ENCODE data around the gene OPTC.
A peak's percentile ranks its signal among the peaks of the same experiment; 100 is the strongest.

OPTC gene

DNA sequence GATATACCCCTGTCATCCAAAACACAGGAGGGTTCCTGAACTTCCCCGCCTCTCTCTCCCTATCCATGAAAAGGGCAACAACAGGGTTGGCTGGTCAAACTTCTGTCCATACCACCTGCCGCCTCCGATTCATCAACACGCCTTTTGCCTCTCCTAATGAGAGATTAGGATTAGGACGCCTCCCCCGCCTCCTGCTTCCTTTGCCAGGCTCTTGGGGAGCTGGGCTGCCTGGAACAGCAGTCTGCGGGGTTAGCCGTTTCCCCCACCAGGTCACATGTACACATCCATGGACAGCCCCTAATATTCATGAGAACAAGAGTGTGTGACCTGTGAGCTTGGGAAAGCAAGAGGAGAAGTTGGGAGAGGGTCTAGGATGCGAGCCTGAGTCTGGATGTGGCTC lies 2.3 kb upstream of the OPTC start:
- no peak for DNase-seq (ENCODE audit: low spot score)

DNA sequence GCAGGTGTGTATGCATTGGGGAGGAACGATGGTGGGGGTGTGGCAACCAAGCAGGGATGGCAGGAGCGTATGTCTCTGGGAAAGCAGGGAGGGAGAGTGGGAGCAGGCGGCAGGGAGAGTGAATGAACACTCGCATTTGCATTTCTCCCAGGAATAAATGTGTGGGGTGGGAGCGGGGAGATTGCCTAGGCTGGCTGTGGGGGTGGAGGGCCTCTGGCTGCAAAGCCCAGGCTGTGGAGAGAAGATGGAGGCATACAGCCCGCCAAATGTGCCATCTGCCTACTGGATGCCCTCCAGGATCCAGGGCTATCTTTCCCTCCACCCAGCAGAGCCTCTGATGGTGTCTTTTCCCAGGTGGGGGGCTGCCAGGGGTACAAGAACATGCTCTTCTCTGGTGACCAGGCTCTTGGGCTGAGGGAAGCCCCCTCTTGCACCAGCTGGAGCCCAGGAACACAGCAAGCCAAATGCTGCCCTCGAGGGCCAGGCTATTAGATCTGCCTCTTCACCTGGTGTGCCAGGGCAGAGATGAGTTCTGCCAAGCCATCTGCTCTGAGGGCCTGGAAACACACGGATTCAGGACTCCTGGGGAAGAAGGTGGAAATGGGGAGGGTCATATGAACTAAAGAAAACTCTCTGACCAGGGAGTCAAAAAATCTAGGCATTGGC lies 1.7 kb upstream of the OPTC start:
- DNase-seq (ENCODE audit: low spot score) = peak; percentile 50

DNA sequence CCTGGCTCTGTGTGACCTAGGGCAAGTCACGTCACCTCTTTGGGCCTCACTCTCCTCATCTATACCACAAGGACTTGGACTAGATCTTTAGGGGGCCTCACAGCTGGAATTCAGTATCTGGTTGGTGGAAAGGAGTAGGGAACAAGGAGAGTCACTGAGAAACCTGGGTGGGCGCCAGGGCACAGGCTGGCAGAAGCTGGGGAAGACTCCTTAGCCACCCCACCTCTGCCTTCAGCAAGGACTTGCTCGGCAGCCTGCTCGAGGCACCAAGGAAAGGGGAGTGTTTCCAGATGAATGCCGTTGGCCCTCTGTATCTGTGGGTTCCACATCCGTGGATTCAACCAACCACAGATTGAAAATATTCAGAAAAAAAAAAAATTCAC lies 1.2 kb upstream of the OPTC start:
- DNase-seq (ENCODE audit: low spot score) = no peak

DNA sequence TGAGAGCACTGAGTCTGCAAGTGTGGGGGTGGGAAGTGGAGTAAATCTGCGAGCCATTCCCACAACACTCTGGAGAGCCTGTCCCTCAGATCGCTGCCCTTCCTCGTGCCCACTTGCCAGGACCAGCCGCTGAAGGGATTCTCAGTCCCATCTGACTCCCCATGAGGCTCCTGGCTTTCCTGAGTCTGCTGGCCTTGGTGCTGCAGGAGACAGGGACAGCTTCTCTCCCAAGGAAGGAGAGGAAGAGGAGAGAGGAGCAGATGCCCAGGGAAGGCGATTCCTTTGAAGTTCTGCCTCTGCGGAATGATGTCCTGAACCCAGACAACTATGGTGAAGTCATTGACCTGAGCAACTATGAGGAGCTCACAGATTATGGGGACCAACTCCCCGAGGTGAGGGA lies 1.9 kb downstream of the OPTC start:
- no peak for DNase-seq (ENCODE audit: low spot score)

DNA sequence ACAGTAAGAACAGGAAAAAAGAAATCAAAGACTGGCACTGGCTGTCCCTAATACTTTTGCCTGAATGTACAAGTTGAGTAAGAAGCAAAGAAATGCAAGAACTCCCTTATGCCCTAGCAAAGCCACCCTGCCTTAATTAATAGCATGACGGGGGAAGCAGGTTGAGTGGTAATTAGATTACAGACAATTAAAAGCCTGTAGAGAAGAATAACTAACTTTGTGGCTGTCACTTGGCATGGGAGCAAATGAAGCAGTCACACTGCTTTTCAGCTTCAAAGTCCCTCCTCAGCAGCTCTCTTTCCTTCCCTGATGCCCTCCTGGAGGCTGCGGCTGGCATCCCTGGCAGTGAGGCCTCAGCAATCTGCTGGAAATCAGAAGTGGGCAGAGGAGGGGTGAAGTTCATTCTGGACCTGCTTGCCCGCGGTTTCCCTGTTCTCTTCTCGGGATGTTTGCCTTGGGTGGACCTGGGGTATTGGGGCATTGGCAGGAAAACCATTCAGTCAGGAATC lies 3.4 kb downstream of the OPTC start:
- DNase-seq (ENCODE audit: low spot score) = no peak

DNA sequence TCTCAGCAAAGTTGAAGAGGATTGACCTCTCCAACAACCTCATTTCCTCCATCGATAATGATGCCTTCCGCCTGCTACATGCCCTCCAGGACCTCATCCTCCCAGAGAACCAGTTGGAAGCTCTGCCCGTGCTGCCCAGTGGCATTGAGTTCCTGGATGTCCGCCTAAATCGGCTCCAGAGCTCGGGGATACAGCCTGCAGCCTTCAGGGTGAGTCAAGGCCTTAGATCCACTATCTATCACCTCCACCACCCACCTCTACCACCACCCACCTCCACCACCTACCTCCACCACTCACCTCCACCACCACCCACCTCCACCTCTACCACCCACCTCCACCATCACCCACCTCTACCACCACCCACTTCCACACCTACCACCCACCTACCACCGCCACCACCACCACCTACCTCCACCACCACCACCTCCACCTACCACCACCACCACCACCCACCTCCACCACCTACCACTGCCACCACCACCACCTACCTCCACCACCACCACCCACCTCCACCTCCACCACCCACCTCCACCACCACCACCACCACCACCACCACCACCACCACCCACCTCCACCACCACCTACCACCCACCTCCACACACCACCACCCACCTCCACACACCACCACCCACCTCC lies 5.8 kb downstream of the OPTC start:
- DNase-seq (ENCODE audit: low spot score) = no peak

DNA sequence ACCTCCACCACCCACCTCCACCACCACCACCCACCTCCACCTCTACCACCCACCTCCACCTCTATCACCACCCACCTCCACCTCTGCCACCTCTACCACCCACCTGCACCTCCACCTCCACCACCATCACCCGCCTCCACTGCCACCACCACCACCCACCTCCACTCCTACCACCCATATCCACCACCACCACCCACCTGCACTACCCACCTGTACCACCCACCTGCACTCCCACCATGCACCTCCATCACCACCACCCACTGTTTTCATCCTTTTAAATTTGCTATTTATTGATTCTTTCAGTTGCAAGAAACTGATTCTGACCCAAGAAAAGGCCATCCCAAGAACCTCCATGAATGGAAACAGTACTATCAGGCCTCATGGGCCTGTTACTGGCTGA lies 6.3 kb downstream of the OPTC start:
- no peak for DNase-seq (ENCODE audit: low spot score)

DNA sequence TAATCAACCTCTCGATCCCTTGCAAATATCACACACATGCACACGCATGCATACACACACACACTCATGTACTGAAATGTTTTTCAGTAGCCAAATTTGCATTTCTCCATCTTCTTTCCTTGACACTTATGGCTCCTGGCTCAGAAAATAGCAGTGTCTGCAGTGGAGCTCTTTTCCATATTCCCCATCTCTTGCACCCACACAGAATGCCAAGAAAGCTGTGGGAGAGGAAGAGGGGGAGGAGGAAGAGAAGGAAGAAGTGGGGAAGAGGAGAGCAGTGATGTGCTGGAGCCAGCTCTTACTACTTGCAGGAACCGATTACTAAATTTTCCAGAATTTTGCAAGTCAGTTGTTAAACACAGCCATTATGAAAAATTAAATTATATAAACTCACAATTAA lies 9.9 kb downstream of the OPTC start:
- DNase-seq (ENCODE audit: low spot score) = no peak

DNA sequence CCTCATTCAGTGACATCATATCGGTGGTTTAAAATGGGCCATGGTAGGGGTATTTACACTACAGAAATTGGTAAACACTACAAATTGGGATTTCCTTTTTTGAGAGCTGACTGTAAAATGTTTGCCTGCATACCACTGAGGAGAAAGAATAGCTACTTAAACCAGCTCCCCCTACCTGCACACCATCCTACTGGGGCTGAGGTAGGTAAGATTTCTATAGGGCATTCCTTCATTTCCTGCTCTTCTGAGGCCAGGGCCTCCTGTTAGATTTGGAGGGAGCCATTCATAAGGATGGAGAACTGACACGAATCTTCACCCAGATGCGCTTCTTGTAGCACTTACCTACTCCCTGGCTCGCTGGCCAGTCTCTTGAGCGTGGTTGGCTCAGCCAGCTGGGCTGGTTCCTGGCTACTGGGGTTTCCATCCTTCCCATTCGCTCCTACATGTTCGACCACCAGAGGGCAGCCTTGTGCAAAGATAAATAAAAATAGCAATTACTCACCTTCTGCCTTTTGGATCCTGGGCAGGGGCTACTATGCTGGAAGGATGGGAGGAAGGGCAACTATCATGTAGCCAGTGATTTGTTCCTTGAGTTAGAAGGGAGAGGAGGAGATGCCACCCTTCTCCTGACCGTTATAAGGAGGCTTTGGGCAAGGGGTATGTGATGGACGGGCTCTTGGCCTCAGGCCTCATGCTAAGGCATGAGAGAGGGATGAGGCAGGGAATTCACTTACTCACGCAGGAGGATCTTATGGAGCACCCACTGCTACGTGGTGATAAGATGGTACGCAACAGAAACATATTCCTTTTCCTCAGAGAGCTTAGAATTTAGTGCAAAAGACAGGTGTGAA lies 10.7 kb downstream of the OPTC start:
- DNase-seq (ENCODE audit: low spot score) = peak; percentile 88

DNA sequence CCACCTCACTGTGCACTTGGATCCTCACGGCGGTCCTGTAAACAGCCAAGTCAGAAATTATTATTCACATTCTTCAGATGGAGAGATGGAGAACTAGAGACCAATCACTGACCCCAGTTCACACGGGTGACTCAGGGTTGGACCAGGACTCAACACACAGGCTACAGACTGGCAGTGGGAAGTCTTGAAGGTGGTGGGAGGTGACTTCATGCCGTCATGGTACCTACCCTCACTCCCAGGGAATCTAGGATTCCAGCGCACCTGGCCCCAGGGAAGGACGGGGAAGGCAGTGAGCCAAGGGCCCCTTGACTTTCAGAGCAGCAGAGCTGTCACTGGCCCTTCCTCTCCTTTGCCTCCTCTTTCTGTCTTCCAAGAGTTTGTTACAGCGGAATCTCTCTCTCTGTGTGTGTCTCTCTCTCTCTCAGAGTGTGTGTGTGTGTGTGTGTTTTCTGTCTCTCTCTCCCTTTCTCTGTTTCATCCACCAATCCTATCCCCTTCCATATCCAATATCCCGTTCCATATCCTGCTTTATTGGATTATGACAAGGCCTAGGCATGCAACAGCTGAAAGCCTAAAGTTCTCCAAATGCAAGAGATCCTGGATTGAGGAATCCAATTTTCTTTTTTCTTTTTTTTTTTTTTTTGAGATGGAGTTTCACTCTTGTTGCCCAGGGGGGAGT lies 11.7 kb downstream of the OPTC start:
- DNase-seq (ENCODE audit: low spot score) = no peak

DNA sequence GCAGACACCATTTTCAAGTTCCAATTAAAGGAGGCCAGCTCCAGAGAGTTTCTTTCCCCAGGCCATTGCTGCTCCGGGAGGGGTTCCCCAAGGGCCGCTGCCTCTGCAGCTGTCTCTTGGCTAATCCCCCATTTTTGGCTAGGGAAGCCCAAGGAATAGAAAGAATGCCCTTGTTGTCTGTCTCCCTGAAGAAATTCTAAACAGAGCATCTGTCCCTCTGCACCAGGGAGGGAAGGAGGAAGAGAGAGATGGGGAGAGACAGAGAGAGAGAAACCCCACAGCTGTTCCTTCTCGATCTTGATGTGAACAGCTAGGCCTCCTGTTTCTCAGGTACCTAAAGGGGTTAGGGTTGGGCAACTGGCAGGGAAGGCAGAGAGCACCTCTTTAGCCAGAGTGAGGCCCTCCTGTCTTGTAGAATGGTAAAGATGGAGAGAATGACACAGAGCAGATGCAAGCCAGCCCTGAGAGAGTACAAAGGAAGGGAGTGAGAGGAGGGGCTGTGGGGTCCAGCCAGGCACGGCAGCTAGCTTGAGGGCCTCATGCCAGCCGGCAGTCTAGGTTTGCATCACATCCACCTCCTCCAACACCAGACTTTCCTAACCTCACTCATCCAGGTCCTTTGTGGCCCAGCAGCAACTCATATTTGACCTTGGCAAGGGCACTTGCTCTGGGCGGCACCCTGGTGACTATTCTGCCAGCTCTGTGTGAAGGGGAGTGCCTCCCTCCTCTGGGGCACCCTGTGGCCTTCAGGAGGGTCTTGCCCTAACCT lies 13.1 kb downstream of the OPTC start:
- DNase-seq (ENCODE audit: low spot score) = no peak

DNA sequence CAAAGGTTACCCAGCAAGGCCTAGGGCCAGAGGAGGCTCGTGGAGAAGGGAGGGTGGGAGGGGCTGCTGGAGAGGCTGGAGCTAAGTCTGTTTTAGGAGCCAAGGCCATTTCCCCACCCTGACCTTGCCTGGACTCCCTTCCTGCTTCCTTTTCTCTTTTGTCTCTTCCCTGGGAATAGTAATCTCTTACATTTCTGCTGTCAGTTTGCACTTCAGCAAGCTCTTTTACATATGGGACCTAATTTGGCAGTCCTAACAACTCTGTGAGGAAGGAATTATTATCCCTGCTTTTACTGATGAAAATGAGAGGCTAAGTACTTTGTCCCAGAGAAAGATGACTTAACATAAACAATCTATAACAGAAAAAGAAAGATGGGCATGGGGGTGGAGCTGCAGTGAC lies 13.8 kb downstream of the OPTC start:
- DNase-seq (ENCODE audit: low spot score) = no peak

DNA sequence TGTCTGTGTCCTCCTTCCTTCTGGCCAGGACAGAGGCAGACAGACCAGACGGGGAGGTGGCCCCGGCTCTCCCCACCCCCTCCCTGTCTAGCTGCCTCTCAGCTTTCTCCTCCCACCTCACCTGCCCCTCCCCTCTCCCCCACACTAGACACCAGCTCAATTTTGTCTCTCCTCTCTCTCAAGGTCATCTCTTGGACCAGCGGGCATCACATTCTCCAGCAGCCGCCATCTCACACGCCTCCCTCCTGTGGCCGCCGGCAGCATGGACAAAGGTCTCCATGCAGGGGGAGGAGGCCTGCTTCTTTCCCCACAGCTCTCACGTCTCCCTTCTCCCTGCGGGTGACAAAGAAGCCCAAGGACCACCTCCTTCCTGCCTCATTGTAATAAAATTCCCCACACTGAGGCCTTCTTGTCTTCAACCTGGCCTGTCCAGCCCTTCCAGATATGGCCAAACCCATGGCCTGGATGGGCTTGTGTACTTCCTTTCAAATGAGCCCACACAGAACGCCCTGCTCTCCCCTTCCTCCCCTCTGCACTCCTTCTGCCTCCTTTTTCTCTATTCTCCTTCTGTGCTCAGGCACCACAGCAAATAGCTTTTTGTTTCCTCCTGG lies 14.6 kb downstream of the OPTC start:
- DNase-seq (ENCODE audit: low spot score) = no peak

DNA sequence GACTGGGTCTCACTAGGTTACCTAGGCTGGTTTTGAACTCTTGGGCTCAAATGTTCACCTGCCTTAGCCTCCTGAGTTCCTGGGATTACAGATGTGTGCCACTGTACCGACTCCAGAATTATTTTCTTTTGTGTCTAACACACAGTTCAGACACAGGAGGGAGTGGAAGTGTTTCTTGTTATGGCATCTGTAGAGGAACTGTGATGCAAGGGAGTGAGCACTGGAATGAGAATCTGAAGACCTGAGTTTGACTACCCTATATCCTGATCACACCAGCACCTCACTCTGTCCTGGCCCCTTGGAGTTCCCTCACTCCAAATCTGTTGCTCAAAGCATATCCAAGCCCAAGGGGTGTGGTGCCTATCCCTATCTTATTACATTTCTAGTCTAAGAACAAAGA lies 15.2 kb downstream of the OPTC start:
- no peak for DNase-seq (ENCODE audit: low spot score)

DNA sequence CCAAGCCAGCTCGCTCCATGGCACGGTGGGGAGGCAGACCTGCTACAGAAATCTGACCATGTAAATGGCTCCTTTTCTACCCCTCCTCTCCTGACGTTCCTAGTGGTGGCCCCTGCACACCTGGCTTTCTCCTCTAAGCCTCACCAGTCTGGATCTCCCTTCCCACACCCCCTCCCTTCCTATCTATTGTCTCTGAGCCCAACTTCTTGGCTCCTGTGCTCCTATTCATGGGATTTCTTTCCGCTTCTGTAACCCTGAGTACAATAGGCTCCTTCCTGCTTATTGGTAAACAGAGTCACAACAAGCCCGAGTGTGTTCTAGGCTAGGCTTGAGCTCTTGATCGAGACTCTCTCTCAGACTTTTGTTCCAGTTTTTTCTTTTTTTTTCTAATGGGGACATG lies 17.6 kb downstream of the OPTC start:
- DNase-seq (ENCODE audit: low spot score) = no peak

DNA sequence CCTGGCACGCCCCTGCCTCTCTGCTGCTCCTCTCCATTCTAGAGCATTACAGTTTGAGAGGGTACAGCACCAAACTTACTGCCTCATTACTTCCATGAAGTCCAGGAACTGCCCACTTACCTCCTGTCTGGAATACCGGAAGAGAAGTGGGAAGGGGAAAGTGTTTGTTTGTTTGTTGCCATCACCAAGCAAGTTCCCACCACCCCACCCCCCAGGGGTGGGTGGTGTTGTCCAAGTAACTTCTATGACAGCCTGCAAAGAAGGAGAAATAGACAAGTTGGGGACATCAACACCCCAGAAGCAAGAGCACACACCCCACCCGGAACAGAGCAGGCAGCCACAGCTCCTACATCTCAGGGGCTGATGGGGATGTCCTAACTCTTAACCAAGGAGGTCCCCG lies 18.0 kb downstream of the OPTC start:
- DNase-seq (ENCODE audit: low spot score) = no peak

DNA sequence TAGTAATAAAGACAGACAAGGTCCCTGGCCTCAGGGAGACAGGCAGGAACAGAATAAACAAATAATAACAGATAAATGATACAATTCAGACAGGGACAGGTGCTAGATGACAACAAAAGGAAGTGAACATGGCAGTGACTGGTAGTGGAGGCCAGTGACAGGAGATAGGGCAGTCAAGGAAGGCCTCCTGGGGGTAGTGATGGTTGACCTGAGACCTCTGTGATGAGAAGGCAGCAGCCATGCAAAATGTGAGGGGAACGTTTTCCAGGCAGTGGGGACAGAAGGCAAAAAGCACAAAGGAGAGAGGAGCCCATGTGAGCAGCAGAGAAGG lies 18.5 kb downstream of the OPTC start:
- no peak for DNase-seq (ENCODE audit: low spot score)

DNA sequence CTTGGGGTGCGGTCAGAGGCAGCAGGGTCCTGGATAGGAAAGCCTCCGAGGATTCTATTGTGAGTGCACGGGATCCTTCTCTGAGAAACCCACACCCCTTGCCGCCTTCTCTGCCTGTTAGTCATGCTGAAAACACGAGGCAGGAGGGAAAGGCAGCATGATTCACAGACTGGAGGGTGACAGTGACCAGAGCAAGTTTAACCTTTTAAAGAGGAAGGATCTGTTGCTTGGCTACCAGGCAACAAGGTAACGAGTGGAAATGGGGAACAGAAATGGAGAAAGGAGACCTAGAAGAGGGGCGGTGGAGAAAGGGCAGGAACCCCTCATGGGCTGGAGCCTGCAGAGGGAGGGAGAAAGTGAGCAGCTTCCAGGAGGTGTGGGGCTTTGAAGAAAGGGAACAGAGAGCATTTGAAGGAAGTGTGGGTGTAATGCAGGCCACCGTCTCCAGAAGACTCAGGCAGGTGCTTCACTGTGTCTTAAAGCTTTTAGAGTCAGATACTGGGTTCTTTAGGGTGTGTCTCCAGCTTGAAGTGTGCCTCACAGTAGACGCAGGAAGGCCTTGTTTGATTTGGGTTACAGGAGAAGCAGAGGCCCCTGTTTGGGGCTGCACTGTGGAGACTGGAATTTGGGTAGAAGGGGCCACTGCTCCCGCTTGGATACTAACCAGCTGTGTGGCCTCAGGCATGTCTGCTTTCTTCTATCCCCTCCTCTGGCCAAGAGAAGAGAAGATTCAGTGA lies 19.1 kb downstream of the OPTC start:
- DNase-seq (ENCODE audit: low spot score) = peak; percentile 56

DNA sequence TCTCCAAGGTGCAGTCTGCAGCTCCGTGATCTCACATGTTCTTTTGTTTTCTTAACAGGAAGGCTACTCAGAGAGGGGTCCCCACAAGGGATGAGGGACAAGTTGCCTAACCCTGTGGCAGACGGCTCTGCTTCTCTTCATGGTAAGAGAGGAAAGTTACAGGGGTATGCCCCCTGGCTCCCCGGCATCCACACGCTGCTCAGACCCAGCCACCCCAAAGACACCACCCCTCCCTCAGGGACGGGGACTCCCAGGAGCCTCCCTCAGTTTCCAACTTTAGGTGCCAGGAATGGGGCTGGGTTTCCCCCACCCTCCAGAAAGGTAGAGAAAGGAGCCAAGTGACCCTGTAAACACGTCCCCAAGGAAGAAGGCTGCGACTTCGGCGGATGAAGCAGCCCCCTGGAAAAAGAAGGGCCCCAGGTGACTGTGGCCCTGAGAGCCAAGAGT lies 19.7 kb downstream of the OPTC start:
- no peak for DNase-seq (ENCODE audit: low spot score)

DNA sequence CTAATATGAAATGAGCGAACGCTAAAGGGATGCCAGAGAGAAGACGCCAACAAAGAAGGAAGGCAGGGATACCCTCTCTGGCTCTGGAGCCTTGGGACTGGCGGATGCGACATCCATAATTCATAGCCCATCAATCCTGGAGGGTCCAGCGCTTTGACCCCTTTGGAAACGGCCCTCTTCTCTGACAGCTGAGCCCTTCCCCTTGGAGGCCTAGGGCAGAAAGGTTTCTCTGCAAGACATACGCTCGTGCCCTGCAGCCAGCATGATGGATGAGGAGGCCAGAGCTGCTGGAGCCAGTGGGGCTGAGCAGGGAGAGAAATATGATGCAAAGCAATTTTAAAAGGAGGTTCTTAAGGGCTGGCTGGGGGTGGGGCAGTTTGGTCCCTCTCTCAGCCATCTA lies 22.2 kb downstream of the OPTC start:
- DNase-seq (ENCODE audit: low spot score) = no peak

DNA sequence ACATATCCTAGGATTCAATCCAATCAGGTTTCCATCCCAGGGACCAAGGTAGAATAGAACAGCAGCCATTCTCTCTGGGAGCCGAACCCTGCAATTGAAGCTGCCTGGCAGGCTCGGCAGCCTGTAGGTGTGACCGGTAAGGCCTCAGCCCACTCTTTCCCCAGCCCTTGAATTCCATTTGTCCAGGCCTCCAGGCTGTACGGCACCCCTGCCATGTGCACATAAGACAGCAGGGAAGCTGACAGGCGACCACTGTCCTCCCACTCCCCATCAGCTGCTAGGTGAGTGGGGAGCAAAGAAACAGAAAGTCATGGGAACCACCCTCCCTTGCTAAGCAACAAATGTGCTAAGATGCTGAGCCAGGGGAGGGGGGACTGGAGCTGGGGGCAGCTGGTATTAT lies 23.0 kb downstream of the OPTC start:
- DNase-seq (ENCODE audit: low spot score) = no peak

Data from Ammon's horn (tissue), 1 donor.